GM23338 (cell line): ENCODE data around the gene C16orf74. TPM values are rescaled to one million over a fixed set of nuclear protein-coding genes. Genes with fewer than 3 reads are reported as not detected.

ENCODE experiments used
- ATAC-seq: fragments of 200-7000 bp; cut with Tn5 transposase; 3 replicates; pipeline ENCODE4 v1.9.1; 2020
- DNase-seq: peaks from one replicate; pipeline ENCODE4 v3.0.0-alpha.2; 2015; ENCODE audit warnings: low spot score
- H2AFZ ChIP-seq: fragments of 200-600 bp; sonication (generic); 2 replicates; pipeline ENCODE4 v1.8.0; 2016; ENCODE audit warnings: antibody characterized with exemption, mild to moderate bottlenecking, moderate library complexity
- H3F3A ChIP-seq: fragments of 200-600 bp; sonication (generic); replicated peaks from 2 replicates; pipeline ENCODE4 v1.8.0; 2017; ENCODE audit warnings: antibody characterized with exemption, mixed run types, low read depth
- H3K27ac ChIP-seq: fragments of 200-600 bp; sonication (generic); 2 replicates; pipeline ENCODE4 v1.6.1; 2016; ENCODE audit warnings: low read depth
- H3K27me3 ChIP-seq: fragments of 200-600 bp; sonication (generic); 2 replicates; pipeline ENCODE4 v1.8.0; 2016; ENCODE audit warnings: mild to moderate bottlenecking, mixed run types, moderate library complexity; ENCODE audit not compliant: insufficient read depth
- H3K36me3 ChIP-seq: fragments of 200-600 bp; sonication (generic); 2 replicates; pipeline ENCODE4 v1.8.0; 2016; ENCODE audit warnings: mild to moderate bottlenecking; ENCODE audit not compliant: insufficient read depth
- H3K4me1 ChIP-seq: fragments of 200-600 bp; sonication (generic); 2 replicates; pipeline ENCODE4 v1.8.0; 2016; ENCODE audit warnings: mild to moderate bottlenecking, moderate library complexity; ENCODE audit not compliant: insufficient read depth
- H3K4me2 ChIP-seq: fragments of 200-600 bp; sonication (generic); 2 replicates; pipeline ENCODE4 v1.7.1; 2017; ENCODE audit warnings: mixed run types
- H3K4me3 ChIP-seq: fragments of 200-600 bp; sonication (generic); 2 replicates; pipeline ENCODE4 v1.6.1; 2016; ENCODE audit warnings: mixed run types
- H3K79me2 ChIP-seq: fragments of 200-600 bp; sonication (generic); replicated peaks from 2 replicates; pipeline ENCODE4 v1.8.0; 2017; ENCODE audit warnings: mild to moderate bottlenecking; ENCODE audit not compliant: insufficient read depth
- H3K9me2 ChIP-seq: fragments of 200-600 bp; sonication (generic); 2 replicates; pipeline ENCODE4 v1.8.0; 2017; ENCODE audit not compliant: insufficient read depth
- H4K20me1 ChIP-seq: fragments of 200-600 bp; sonication (generic); replicated peaks from 2 replicates; pipeline ENCODE4 v1.8.0; 2017; ENCODE audit warnings: mild to moderate bottlenecking; ENCODE audit not compliant: insufficient read depth
- H3K27ac Mint-ChIP-seq: 2 replicates; pipeline ENCODE4 v1.8.0; 2020; ENCODE audit warnings: inconsistent platforms, mild to moderate bottlenecking, moderate library complexity, mixed read lengths
- H3K27me3 Mint-ChIP-seq: 3 replicates; pipeline ENCODE4 v1.8.0; 2022; ENCODE audit warnings: low read depth, mild to moderate bottlenecking, moderate library complexity, mixed read lengths, inconsistent platforms; ENCODE audit not compliant: insufficient read depth, poor library complexity
- H3K36me3 Mint-ChIP-seq: 3 replicates; pipeline ENCODE4 v1.8.0; 2021; ENCODE audit warnings: low read depth, mild to moderate bottlenecking, inconsistent platforms, moderate library complexity, mixed read lengths
- H3K4me1 Mint-ChIP-seq: 3 replicates; pipeline ENCODE4 v1.8.0; 2020; ENCODE audit warnings: mild to moderate bottlenecking, inconsistent platforms, mixed read lengths
- H3K4me3 Mint-ChIP-seq: 3 replicates; pipeline ENCODE4 v1.8.0; 2021; ENCODE audit warnings: moderate library complexity, mild to moderate bottlenecking, inconsistent platforms, mixed read lengths
- H3K9me3 Mint-ChIP-seq: 3 replicates; pipeline ENCODE4 v1.8.0; 2020; ENCODE audit warnings: moderate library complexity, mild to moderate bottlenecking, inconsistent platforms, mixed read lengths
- CREB1 ChIP-seq: fragments of 250-450 bp; sonication (Bioruptor Pico); IDR thresholded peaks from 2 replicates; pipeline ENCODE4 v1.5.0; 2020; ENCODE audit warnings: low read depth, mild to moderate bottlenecking, moderate library complexity
- CTCF ChIP-seq, 2 experiments: fragments of 200-600 bp in 1 of 2; sonication (generic) in 1 of 2; conservative IDR thresholded peaks; 2 replicates each; pipeline versions ENCODE4 v1.5.1 to v1.6.1; 2016 to 2017; ENCODE audit warnings: antibody characterized with exemption in 2 of 2, low read depth in 2 of 2, mild to moderate bottlenecking in 2 of 2, moderate library complexity in 1 of 2
- ETS1 ChIP-seq: IDR thresholded peaks from 2 replicates; pipeline ENCODE4 v1.6.1; 2016; ENCODE audit warnings: antibody characterized with exemption
- EZH2 ChIP-seq: fragments of 200-600 bp; sonication (generic); IDR thresholded peaks from one replicate; pipeline ENCODE4 v1.8.0; 2017; ENCODE audit warnings: antibody characterized with exemption, mild to moderate bottlenecking, low read depth; ENCODE audit not compliant: unreplicated experiment
- EZH2phosphoT487 ChIP-seq: fragments of 200-600 bp; sonication (generic); IDR thresholded peaks from one replicate; pipeline ENCODE4 v1.8.1; 2018; ENCODE audit warnings: antibody characterized with exemption; ENCODE audit not compliant: unreplicated experiment
- JUNB ChIP-seq: IDR thresholded peaks from one replicate; pipeline ENCODE4 v1.6.1; 2016; ENCODE audit warnings: antibody characterized with exemption; ENCODE audit not compliant: unreplicated experiment
- NANOG ChIP-seq: IDR thresholded peaks from 2 replicates; pipeline ENCODE4 v1.6.1; 2016; ENCODE audit warnings: antibody characterized with exemption, borderline replicate concordance
- POLR2AphosphoS5 ChIP-seq: IDR thresholded peaks from 2 replicates; pipeline ENCODE4 v1.6.1; 2016; ENCODE audit warnings: antibody characterized with exemption, low read depth
- REST ChIP-seq: IDR thresholded peaks from one replicate; pipeline ENCODE4 v1.6.1; 2018; ENCODE audit warnings: antibody characterized with exemption; ENCODE audit not compliant: unreplicated experiment
- ZNF114 ChIP-seq: fragments of 250-450 bp; sonication (Bioruptor Pico); IDR thresholded peaks from 2 replicates; pipeline ENCODE4 v1.5.0; 2020; ENCODE audit warnings: mild to moderate bottlenecking, moderate library complexity
- ZNF331 ChIP-seq: fragments of 250-450 bp; sonication (Bioruptor Pico); IDR thresholded peaks from 2 replicates; pipeline ENCODE4 v1.5.0; 2020; ENCODE audit warnings: low read depth, mild to moderate bottlenecking, moderate library complexity
- ZNF462 ChIP-seq: fragments of 250-450 bp; sonication (Bioruptor Pico); IDR thresholded peaks from 2 replicates; pipeline ENCODE4 v1.5.0; 2020; ENCODE audit warnings: mild to moderate bottlenecking, moderate library complexity
- polyA plus RNA-seq: library from polyadenylated mRNA; unstranded; fragments of >200 nt; fragmentation: Nextera tagmentation; extraction: Ambion mirVana; gene quantifications from 2 replicates; pipeline ENCODE4 v1.2.1, GENCODE V29; 2016
- total RNA-seq: library from RNA; depleted of rRNA; stranded (reverse); fragments of >200 nt; shearing (Covaris generic); gene quantifications from 2 replicates; pipeline ENCODE4 v1.2.3, GENCODE V29; 2014

C16orf74 gene
- total and polyA plus RNA-seq, 2 experiments from 2014 or later: 12.1 to 19.1 TPM

GRCh38 chr16:85763616-85764015 is 12.7 kb upstream of the C16orf74 start:
- Mint-ChIP-seq H3K36me3 (no peaks in the 10 kb centered on the region; the same call in 2 of the 3 replicates), H3K4me3 (peak overlapping the region; percentile 26; the same call in 1 of the 3 replicates), H3K27me3 (peaks cover 21% of the 10 kb centered on the region), H3K9me3 (no peaks in the 10 kb centered on the region; the same call in 2 of the 3 replicates), H3K4me1 (peaks cover 26% of the 10 kb centered on the region), H3K27ac (no peak overlapping the region)
- Histone ChIP-seq H4K20me1 (no peaks in the 10 kb centered on the region), H3F3A (0 out of 2 replicates have a peak, but pooled peaks cover 2% of the 10 kb centered on the region), H3K79me2 (no peaks in the 10 kb centered on the region), H3K27me3 (no peaks in the 10 kb centered on the region), H2AFZ (no peak overlapping the region), H3K9me2 (no peaks in the 10 kb centered on the region), H3K27ac (no peak overlapping the region), H3K4me3 (no peak overlapping the region), H3K4me1 (peaks cover 15% of the 10 kb centered on the region), H3K36me3 (no peaks in the 10 kb centered on the region), H3K4me2 (no peak overlapping the region)
- TF ChIP-seq ETS1 (no peak), ZNF331 (no peak), ZNF462 (CRISPR knock-in tag) (no peak), CTCF (conservative IDR thresholded peaks at IDR 0.05; ENCODE audit: low read depth in 2 of 2) (no peak), REST (no peak), EZH2phosphoT487 (no peak), JUNB (no peak), EZH2 (no peak), ZNF114 (CRISPR knock-in tag) (no peak), NANOG (no peak), CREB1 (no peak), POLR2AphosphoS5 (no peak)
- DNase-seq: no peak
- no peak for ATAC-seq
